Body of pancreas (tissue), 4 donors: ENCODE measurements around the gene HERC2.

Experiments
- POLR2A ChIP-seq, 3 donors: fragments of 450-650 bp; IDR thresholded peaks; one replicate each; pipeline ENCODE4 v1.6.1; 2016; ENCODE audit warnings: antibody characterized with exemption in 3 of 3, mild to moderate bottlenecking in 2 of 3
- TF ChIP-seq, protein P1 (sequence below), 7 experiments: fragments of 450-650 bp in 4 of 7; fragments of 200-600 bp in 3 of 7; sonication (generic) in 3 of 7; IDR thresholded peaks; one replicate each; pipeline ENCODE4 v1.5.1; 2016 to 2019; ENCODE audit warnings: antibody characterized with exemption in 7 of 7

DNA sequence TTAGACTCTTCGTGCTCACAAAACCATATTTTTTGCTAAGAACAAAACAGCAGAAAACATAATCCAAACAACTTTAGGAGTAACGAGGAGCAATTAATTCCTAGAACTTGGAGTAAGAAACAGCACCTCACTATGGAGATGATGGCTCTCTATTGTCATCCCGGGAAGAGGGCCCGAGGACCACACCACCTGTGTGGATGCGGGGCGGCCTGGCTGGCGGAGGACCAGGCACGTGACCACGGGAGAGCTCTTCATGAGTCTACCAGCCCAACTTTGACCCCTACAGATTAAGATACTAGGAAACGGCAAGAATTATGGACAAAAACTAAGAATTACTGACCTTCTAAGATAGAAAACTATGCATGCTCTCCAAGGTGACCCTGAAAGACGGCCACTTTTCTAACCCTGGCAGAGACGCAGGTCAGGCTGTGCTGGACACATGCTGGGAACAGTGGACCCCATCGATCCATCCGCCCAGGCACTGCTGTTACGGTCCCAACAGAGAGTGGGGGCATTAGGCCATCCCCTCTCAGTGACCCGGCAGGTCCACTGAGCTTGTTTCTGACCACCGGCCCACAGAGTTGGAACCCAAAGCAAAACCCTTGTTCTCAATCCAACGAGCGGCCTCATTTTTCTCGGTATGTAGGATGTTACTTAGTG is 209.7 kb downstream of the HERC2 start:
- no peak for TF ChIP-seq POLR2A (IDR thresholded peaks at IDR 0.05)
- TF ChIP-seq, protein P1, sequence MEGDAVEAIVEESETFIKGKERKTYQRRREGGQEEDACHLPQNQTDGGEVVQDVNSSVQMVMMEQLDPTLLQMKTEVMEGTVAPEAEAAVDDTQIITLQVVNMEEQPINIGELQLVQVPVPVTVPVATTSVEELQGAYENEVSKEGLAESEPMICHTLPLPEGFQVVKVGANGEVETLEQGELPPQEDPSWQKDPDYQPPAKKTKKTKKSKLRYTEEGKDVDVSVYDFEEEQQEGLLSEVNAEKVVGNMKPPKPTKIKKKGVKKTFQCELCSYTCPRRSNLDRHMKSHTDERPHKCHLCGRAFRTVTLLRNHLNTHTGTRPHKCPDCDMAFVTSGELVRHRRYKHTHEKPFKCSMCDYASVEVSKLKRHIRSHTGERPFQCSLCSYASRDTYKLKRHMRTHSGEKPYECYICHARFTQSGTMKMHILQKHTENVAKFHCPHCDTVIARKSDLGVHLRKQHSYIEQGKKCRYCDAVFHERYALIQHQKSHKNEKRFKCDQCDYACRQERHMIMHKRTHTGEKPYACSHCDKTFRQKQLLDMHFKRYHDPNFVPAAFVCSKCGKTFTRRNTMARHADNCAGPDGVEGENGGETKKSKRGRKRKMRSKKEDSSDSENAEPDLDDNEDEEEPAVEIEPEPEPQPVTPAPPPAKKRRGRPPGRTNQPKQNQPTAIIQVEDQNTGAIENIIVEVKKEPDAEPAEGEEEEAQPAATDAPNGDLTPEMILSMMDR (IDR thresholded peaks at IDR 0.05), result no peak
